ENCODE data around the gene GP1BA. TPM values are rescaled to one million over a fixed set of nuclear protein-coding genes. Genes with fewer than 3 reads are reported as not detected.

Gene GP1BA
- total and polyA plus RNA-seq, 2 donors (not counting 3 experiments of a cell fraction or from before 2014, with no cell fraction given), result not detected

GRCh38 chr17:4959261-4959965 lies 27.3 kb downstream of the GP1BA start:
- no peaks in the 10 kb centered on the region for H3K9me3 ChIP-seq (replicated peaks; ENCODE audit: control insufficient read depth, insufficient read depth, low read length)
- H3K79me2 ChIP-seq (ENCODE audit: control insufficient read depth, insufficient read depth, low read length), result no peaks in the 10 kb centered on the region
- no peak overlapping the region for H2AFZ ChIP-seq (ENCODE audit: low read depth, low read length)
- H4K20me1 ChIP-seq (replicated peaks; ENCODE audit: control insufficient read depth, extremely low read depth, insufficient read depth, low read length), result no peaks in the 10 kb centered on the region
- no peak overlapping the region for H3K27ac ChIP-seq (ENCODE audit: insufficient read depth, low read depth, low read length)
- TSS peak; percentile 63 for BruUV-seq (replicated peaks)
- TF ChIP-seq POLR2A (IDR thresholded peaks at IDR 0.05; ENCODE audit: low read depth, low read length) (no peak), POLR2AphosphoS5 (IDR thresholded peaks at IDR 0.05; ENCODE audit: insufficient read depth, low read depth, low read length) (no peak), GATA2 (IDR thresholded peaks at IDR 0.05; ENCODE audit: insufficient read depth, insufficient read length, low read depth, low read length) (no peak), MYC (IDR thresholded peaks at IDR 0.05; ENCODE audit: low read depth, low read length) (no peak), EZH2 (IDR thresholded peaks at IDR 0.05; ENCODE audit: borderline replicate concordance, low read depth, low read length, severe bottlenecking) (no peak), JUN (IDR thresholded peaks at IDR 0.05; ENCODE audit: borderline replicate concordance, insufficient read depth, insufficient read length, low read depth) (no peak), MAX (IDR thresholded peaks at IDR 0.05; ENCODE audit: insufficient read depth, insufficient read length) (no peak), FOS (IDR thresholded peaks at IDR 0.05; ENCODE audit: borderline replicate concordance, insufficient read depth, low read length) (no peak)
- TF ChIP-seq, protein P1, sequence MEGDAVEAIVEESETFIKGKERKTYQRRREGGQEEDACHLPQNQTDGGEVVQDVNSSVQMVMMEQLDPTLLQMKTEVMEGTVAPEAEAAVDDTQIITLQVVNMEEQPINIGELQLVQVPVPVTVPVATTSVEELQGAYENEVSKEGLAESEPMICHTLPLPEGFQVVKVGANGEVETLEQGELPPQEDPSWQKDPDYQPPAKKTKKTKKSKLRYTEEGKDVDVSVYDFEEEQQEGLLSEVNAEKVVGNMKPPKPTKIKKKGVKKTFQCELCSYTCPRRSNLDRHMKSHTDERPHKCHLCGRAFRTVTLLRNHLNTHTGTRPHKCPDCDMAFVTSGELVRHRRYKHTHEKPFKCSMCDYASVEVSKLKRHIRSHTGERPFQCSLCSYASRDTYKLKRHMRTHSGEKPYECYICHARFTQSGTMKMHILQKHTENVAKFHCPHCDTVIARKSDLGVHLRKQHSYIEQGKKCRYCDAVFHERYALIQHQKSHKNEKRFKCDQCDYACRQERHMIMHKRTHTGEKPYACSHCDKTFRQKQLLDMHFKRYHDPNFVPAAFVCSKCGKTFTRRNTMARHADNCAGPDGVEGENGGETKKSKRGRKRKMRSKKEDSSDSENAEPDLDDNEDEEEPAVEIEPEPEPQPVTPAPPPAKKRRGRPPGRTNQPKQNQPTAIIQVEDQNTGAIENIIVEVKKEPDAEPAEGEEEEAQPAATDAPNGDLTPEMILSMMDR (IDR thresholded peaks at IDR 0.05; ENCODE audit: extremely low read depth in 1 of 2, insufficient read depth in 1 of 2, low read depth in 1 of 2, low read length in 2 of 2), result no peak
- intact Hi-C loops (cut with micrococcal nuclease), result no loop called here
- no peak overlapping the region for H3K9ac ChIP-seq (replicated peaks; ENCODE audit: extremely low read depth, insufficient read depth, low read length)
- CTCF ChIA-PET, result interaction anchor here (1.0 kb wide), 1 partner anchor 50 kb away, joined by 4 read pairs; no protein-coding TSS in a partner anchor
- FAIRE-seq (no peak), DNase-seq (ENCODE audit: low read depth, low spot score) (no peak)
- H3K9me1 ChIP-seq (replicated peaks; ENCODE audit: control insufficient read depth, extremely low read depth, insufficient read depth, low read length), result no peaks in the 10 kb centered on the region
- no peak overlapping the region for H3K4me3 ChIP-seq (replicated peaks in 1 of 3; ENCODE audit: insufficient read depth in 1 of 3, low read depth in 1 of 3, low read length in 3 of 3)
- H3K27me3 ChIP-seq (ENCODE audit: control insufficient read depth in 2 of 2, insufficient read depth in 2 of 2, low read length in 2 of 2), result no peaks in the 10 kb centered on the region
- dilution Hi-C loops (cut with MboI; ENCODE audit: extremely low pct_ligation_motif_present, low sequenced_read_pairs), result no loop called here
- no peak overlapping the region for H3K4me2 ChIP-seq (ENCODE audit: insufficient read depth, low read length)
- H3K36me3 ChIP-seq (ENCODE audit: control insufficient read depth in 2 of 2, extremely low read depth in 1 of 2, insufficient read depth in 2 of 2, low read length in 2 of 2), result peaks cover 0 to 7% of the 10 kb centered on the region in 2 experiments
- H3K4me1 ChIP-seq (ENCODE audit: control insufficient read depth, extremely low read depth, insufficient read depth, low read length), result no peaks in the 10 kb centered on the region
- POLR2A ChIA-PET, result no interaction called here
